NOMO-1 treated with dmso at 0.1 percent for 144 hours (cell line): ENCODE results near the gene JADE2.

Source experiments
- DNase-seq: peaks from one replicate; lab custom pipeline; 2025; ENCODE audit not compliant: unreplicated experiment; lab: John Stamatoyannopoulos, UW

JADE2 gene

GRCh38 chr5:134568337-134568700 is 42.8 kb downstream of the JADE2 start:
- no peak for DNase-seq

- no peak for DNase-seq
Measured at GRCh38 chr5:134568761-134569695, 43.6 kb downstream of the JADE2 start.

GRCh38 chr5:134569758-134570364 is 44.4 kb downstream of the JADE2 start:
- DNase-seq, result no peak

- DNase-seq, result no peak
Measured at GRCh38 chr5:134570365-134570758, 44.9 kb downstream of the JADE2 start.

GRCh38 chr5:134570886-134571285 is 45.4 kb downstream of the JADE2 start:
- DNase-seq, result no peak

- DNase-seq, result no peak
Measured at GRCh38 chr5:134571693-134572405, 46.4 kb downstream of the JADE2 start.

- DNase-seq, result no peak
Measured at GRCh38 chr5:134572811-134573210, 47.3 kb downstream of the JADE2 start.

- no peak for DNase-seq
Measured at GRCh38 chr5:134574521-134574920, 49.1 kb downstream of the JADE2 start.

- DNase-seq, result no peak
Measured at GRCh38 chr5:134575316-134575715, 49.8 kb downstream of the JADE2 start.

- no peak for DNase-seq
Measured at GRCh38 chr5:134576386-134577021, 51.0 kb downstream of the JADE2 start.

GRCh38 chr5:134577022-134577795 is 51.7 kb downstream of the JADE2 start:
- no peak for DNase-seq

GRCh38 chr5:134577796-134578577 is 52.5 kb downstream of the JADE2 start:
- no peak for DNase-seq

- DNase-seq, result no peak
Measured at GRCh38 chr5:134578578-134579283, 53.3 kb downstream of the JADE2 start.

GRCh38 chr5:134579284-134579771 is 53.9 kb downstream of the JADE2 start:
- no peak for DNase-seq

- DNase-seq, result no peak
Measured at GRCh38 chr5:134580001-134580460, 54.6 kb downstream of the JADE2 start.

- no peak for DNase-seq
Measured at GRCh38 chr5:134581241-134581981, 55.9 kb downstream of the JADE2 start.

- no peak for DNase-seq
Measured at GRCh38 chr5:134582281-134582680, 56.8 kb downstream of the JADE2 start.

GRCh38 chr5:134582941-134583340 is 57.5 kb downstream of the JADE2 start:
- DNase-seq, result no peak
